Hematopoietic multipotent progenitor cell treated with erythropoietin and hydrocortisone succinate and interleukin-3 and kit ligand, for 6 days (in vitro differentiated cells): Measurements from ENCODE around the gene POTEM.
"Not testable (repeated sequence)": the region's sequence is repeated elsewhere in the genome, so short reads cannot be mapped to it uniquely, and the experiment has no call there.

Experiments used
- DNase-seq: peaks from one replicate; pipeline ENCODE4 v3.0.0-alpha.2; 2015

POTEM gene

GRCh38 chr14:18967134-18967533 lies at the start of gene POTEM:
TSS of gene POTEM (plus strand) at chr14:18967434. CDS start at chr14:18967486, 52 bp downstream.
- not testable (repeated sequence) for DNase-seq

GRCh38 chr14:18918345-18918744 lies 48.9 kb upstream of the POTEM start:
- not testable (repeated sequence) for DNase-seq

- DNase-seq, result not testable (repeated sequence)
Observed at GRCh38 chr14:18920052-18920451, 47.2 kb upstream of the POTEM start.

GRCh38 chr14:18921055-18921701 lies 46.1 kb upstream of the POTEM start:
- not testable (repeated sequence) for DNase-seq

- DNase-seq, result not testable (repeated sequence)
Observed at GRCh38 chr14:18936848-18937247, 30.4 kb upstream of the POTEM start.

- DNase-seq, result not testable (repeated sequence)
Observed at GRCh38 chr14:18938733-18939132, 28.5 kb upstream of the POTEM start.

GRCh38 chr14:18949939-18950338 lies 17.3 kb upstream of the POTEM start:
- DNase-seq, result not testable (repeated sequence)

GRCh38 chr14:18953085-18953484 lies 14.1 kb upstream of the POTEM start:
- not testable (repeated sequence) for DNase-seq

GRCh38 chr14:18955816-18956215 lies 11.4 kb upstream of the POTEM start:
- not testable (repeated sequence) for DNase-seq

- DNase-seq, result not testable (repeated sequence)
Observed at GRCh38 chr14:18961576-18961975, 5.7 kb upstream of the POTEM start.

GRCh38 chr14:18962143-18962542 lies 5.1 kb upstream of the POTEM start:
- not testable (repeated sequence) for DNase-seq

- not testable (repeated sequence) for DNase-seq
Observed at GRCh38 chr14:18963276-18963675, 4.0 kb upstream of the POTEM start.

- DNase-seq, result not testable (repeated sequence)
Observed at GRCh38 chr14:18964878-18965277, 2.4 kb upstream of the POTEM start.

GRCh38 chr14:19002566-19002965 lies 35.3 kb downstream of the POTEM start:
- DNase-seq, result not testable (repeated sequence)

- not testable (repeated sequence) for DNase-seq
Observed at GRCh38 chr14:19006490-19006889, 39.3 kb downstream of the POTEM start.

GRCh38 chr14:19007678-19008077 lies 40.4 kb downstream of the POTEM start:
- DNase-seq, result not testable (repeated sequence)

GRCh38 chr14:19011029-19011428 lies 43.8 kb downstream of the POTEM start:
- DNase-seq, result not testable (repeated sequence)

- DNase-seq, result not testable (repeated sequence)
Observed at GRCh38 chr14:19011703-19012102, 44.5 kb downstream of the POTEM start.

- DNase-seq, result not testable (repeated sequence)
Observed at GRCh38 chr14:19015185-19015584, 48.0 kb downstream of the POTEM start.

- DNase-seq, result not testable (repeated sequence)
Observed at GRCh38 chr14:19025080-19025589, 57.9 kb downstream of the POTEM start.

- DNase-seq, result not testable (repeated sequence)
Observed at GRCh38 chr14:19026649-19027351, 59.6 kb downstream of the POTEM start.

- DNase-seq, result not testable (repeated sequence)
Observed at GRCh38 chr14:19027895-19028294, 60.7 kb downstream of the POTEM start.

- DNase-seq, result not testable (repeated sequence)
Observed at GRCh38 chr14:19036811-19037382, 69.7 kb downstream of the POTEM start.
